ENCODE data around the gene ANKS1B. TPM values are rescaled to one million over a fixed set of nuclear protein-coding genes. Genes with fewer than 3 reads are reported as not detected.

Gene ANKS1B
- total RNA-seq, 1 experiment from 2014 or later: 9.7 TPM

DNA sequence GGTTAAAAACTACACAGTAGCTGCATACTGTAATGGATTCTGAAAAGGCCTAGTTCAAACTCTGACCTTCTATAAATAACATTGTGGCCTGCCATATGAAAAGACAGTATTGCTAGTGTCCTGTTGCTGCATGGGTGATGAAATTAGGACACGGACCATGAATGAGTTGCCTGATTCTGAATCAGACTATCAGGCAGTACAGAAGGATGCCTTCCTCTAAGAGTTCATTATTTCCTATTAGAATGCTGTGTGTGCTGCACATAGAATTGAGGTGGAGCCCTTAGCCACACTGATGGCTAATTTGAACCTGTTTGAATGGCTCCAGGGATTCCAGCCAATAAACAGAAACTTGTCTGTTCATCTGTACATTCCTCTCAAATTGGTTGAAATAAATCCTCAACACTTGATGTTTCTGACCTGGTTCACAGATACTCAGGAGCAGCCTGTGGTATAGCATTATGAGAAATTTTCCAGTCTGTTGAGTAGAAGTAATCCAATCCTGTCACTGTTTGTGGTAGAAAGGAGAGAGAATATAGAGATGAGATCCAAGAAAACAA lies 856.4 kb downstream of the ANKS1B start:
- Histone ChIP-seq H3K9me3 (ENCODE audit: control insufficient read depth, insufficient read depth, low read depth, low read length) (no peaks in the 10 kb centered on the region), H3K4me3 (ENCODE audit: low read depth in 2 of 2, low read length in 2 of 2) (no peak overlapping the region), H3K36me3 (ENCODE audit: control insufficient read depth, insufficient read depth, low read length) (no peaks in the 10 kb centered on the region), H3K27ac (ENCODE audit: low read length) (no peak overlapping the region), H3K27me3 (ENCODE audit: control insufficient read depth, insufficient read depth, low read length) (no peaks in the 10 kb centered on the region), H3K4me1 (ENCODE audit: control insufficient read depth, insufficient read depth, low read length) (no peaks in the 10 kb centered on the region)
- ATAC-seq: no peak
- ChIA-PET POLR2A (no interaction called here), CTCF (no interaction called here)
- intact Hi-C loops (cut with micrococcal nuclease; ENCODE audit: unreplicated experiment) (no loop called here), in situ Hi-C loops (cut with HindIII; ENCODE audit: low pct_unique_long_range_greater_than_20kb, low sequenced_read_pairs) (no loop called here)
- TF ChIP-seq POLR2AphosphoS5 (IDR thresholded peaks at IDR 0.05; ENCODE audit: low read depth, low read length) (no peak), TCF7L2 (IDR thresholded peaks at IDR 0.05; ENCODE audit: low read depth, low read length) (no peak), SIN3A (IDR thresholded peaks at IDR 0.05; ENCODE audit: borderline replicate concordance, insufficient read depth, low read depth, low read length) (no peak)
- TF ChIP-seq, protein P1, sequence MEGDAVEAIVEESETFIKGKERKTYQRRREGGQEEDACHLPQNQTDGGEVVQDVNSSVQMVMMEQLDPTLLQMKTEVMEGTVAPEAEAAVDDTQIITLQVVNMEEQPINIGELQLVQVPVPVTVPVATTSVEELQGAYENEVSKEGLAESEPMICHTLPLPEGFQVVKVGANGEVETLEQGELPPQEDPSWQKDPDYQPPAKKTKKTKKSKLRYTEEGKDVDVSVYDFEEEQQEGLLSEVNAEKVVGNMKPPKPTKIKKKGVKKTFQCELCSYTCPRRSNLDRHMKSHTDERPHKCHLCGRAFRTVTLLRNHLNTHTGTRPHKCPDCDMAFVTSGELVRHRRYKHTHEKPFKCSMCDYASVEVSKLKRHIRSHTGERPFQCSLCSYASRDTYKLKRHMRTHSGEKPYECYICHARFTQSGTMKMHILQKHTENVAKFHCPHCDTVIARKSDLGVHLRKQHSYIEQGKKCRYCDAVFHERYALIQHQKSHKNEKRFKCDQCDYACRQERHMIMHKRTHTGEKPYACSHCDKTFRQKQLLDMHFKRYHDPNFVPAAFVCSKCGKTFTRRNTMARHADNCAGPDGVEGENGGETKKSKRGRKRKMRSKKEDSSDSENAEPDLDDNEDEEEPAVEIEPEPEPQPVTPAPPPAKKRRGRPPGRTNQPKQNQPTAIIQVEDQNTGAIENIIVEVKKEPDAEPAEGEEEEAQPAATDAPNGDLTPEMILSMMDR (IDR thresholded peaks at IDR 0.05): no peak
- TF ChIP-seq, protein P2, sequence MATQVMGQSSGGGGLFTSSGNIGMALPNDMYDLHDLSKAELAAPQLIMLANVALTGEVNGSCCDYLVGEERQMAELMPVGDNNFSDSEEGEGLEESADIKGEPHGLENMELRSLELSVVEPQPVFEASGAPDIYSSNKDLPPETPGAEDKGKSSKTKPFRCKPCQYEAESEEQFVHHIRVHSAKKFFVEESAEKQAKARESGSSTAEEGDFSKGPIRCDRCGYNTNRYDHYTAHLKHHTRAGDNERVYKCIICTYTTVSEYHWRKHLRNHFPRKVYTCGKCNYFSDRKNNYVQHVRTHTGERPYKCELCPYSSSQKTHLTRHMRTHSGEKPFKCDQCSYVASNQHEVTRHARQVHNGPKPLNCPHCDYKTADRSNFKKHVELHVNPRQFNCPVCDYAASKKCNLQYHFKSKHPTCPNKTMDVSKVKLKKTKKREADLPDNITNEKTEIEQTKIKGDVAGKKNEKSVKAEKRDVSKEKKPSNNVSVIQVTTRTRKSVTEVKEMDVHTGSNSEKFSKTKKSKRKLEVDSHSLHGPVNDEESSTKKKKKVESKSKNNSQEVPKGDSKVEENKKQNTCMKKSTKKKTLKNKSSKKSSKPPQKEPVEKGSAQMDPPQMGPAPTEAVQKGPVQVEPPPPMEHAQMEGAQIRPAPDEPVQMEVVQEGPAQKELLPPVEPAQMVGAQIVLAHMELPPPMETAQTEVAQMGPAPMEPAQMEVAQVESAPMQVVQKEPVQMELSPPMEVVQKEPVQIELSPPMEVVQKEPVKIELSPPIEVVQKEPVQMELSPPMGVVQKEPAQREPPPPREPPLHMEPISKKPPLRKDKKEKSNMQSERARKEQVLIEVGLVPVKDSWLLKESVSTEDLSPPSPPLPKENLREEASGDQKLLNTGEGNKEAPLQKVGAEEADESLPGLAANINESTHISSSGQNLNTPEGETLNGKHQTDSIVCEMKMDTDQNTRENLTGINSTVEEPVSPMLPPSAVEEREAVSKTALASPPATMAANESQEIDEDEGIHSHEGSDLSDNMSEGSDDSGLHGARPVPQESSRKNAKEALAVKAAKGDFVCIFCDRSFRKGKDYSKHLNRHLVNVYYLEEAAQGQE (IDR thresholded peaks at IDR 0.05; ENCODE audit: insufficient read depth in 1 of 2, low read depth in 2 of 2, low read length in 1 of 2): no peak
- no peak for DNase-seq (ENCODE audit: low read depth, low spot score)
- BruUV-seq (replicated peaks): no TSS peak

DNA sequence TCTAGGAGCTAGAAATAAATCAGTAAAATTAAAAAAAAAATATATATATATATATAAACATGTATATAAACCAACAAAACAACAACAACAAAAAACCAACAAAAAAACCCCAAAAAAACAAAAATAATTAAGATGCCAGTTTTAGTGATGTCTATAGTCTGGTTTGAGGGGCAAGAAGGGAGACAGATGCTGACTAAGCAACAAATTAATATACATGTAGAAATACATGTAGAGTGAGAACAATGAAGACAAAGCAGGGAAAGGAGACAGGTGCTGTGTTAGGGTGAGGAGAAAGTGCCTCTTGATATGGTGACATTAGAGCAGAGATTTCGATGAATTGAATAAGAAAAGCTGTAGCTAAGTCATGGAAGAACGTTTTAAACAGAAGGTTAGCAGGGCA lies 861.8 kb downstream of the ANKS1B start:
- Histone ChIP-seq H3K27ac (ENCODE audit: low read length) (no peak overlapping the region), H3K36me3 (ENCODE audit: control insufficient read depth, insufficient read depth, low read length) (no peaks in the 10 kb centered on the region), H3K4me1 (ENCODE audit: control insufficient read depth, insufficient read depth, low read length) (no peaks in the 10 kb centered on the region), H3K27me3 (ENCODE audit: control insufficient read depth, insufficient read depth, low read length) (no peaks in the 10 kb centered on the region), H3K4me3 (ENCODE audit: low read depth in 2 of 2, low read length in 2 of 2) (no peak overlapping the region), H3K9me3 (ENCODE audit: control insufficient read depth, insufficient read depth, low read depth, low read length) (no peaks in the 10 kb centered on the region)
- ATAC-seq: no peak
- ChIA-PET CTCF (no interaction called here), POLR2A (no interaction called here)
- no TSS peak for BruUV-seq (replicated peaks)
- TF ChIP-seq TCF7L2 (IDR thresholded peaks at IDR 0.05; ENCODE audit: low read depth, low read length) (no peak), POLR2AphosphoS5 (IDR thresholded peaks at IDR 0.05; ENCODE audit: low read depth, low read length) (no peak), SIN3A (IDR thresholded peaks at IDR 0.05; ENCODE audit: borderline replicate concordance, insufficient read depth, low read depth, low read length) (no peak)
- TF ChIP-seq, protein P1 (IDR thresholded peaks at IDR 0.05): no peak
- TF ChIP-seq, protein P2 (IDR thresholded peaks at IDR 0.05; ENCODE audit: insufficient read depth in 1 of 2, low read depth in 2 of 2, low read length in 1 of 2): no peak
- intact Hi-C loops (cut with micrococcal nuclease; ENCODE audit: unreplicated experiment) (no loop called here), in situ Hi-C loops (cut with HindIII; ENCODE audit: low pct_unique_long_range_greater_than_20kb, low sequenced_read_pairs) (no loop called here)
- DNase-seq (ENCODE audit: low read depth, low spot score): no peak
